ENCODE measurements around the gene ATXN7. TPM values are rescaled to one million over a fixed set of nuclear protein-coding genes. Genes with fewer than 3 reads are reported as not detected.
A peak's percentile ranks its signal among the peaks of the same experiment; 100 is the strongest.

Gene ATXN7
- total RNA-seq, 3 donors from 2014 or later (not counting 1 experiment from before 2014, with no cell fraction given), result 126 to 176 (median 146) TPM

GRCh38 chr3:63864008-63864964 lies 619 bp downstream of the ATXN7 start:
- DNase-seq (peak; percentile 33 to 60), ATAC-seq (peak; percentile 53 to 59 (median 55))
- H3K36me3 ChIP-seq (ENCODE audit: control insufficient read depth, insufficient read depth, low read length), result peaks cover 2% of the 10 kb centered on the region
- Mint-ChIP-seq H3K27ac (peak overlapping the region; percentile 89 to 90), H3K36me3 (no peaks in the 10 kb centered on the region), H3K9me3 (no peaks in the 10 kb centered on the region), H3K4me3 (peak overlapping the region; percentile 93), H3K27me3 (ENCODE audit: low read depth in 2 of 2) (no peaks in the 10 kb centered on the region), H3K4me1 (peaks cover 47 to 49% of the 10 kb centered on the region in 2 donors)
- WGBS (ENCODE audit: insufficient coverage), result under 1% methylated on average over 93 of the region's 93 CpGs
- H3K27me3 ChIP-seq (ENCODE audit: control insufficient read depth, insufficient read depth, low read length), result no peaks in the 10 kb centered on the region
- intact Hi-C loops (cut with micrococcal nuclease), result loop anchor here (1.0 to 5.0 kb wide), 2 partner anchors 48 to 158 kb away; partner anchors contain the start of genes PSMD6 and SCAANT1
- peaks cover 17% of the 10 kb centered on the region for H3K4me1 ChIP-seq (ENCODE audit: control insufficient read depth, insufficient read depth, low read length)
- no peak for TF ChIP-seq CTCF (IDR thresholded peaks at IDR 0.05)
- peak overlapping the region; percentile 65 for H3K27ac ChIP-seq (ENCODE audit: low read length)
- H3K4me3 ChIP-seq (ENCODE audit: low read length), result peak overlapping the region; percentile 61
- no peaks in the 10 kb centered on the region for H3K9me3 ChIP-seq (ENCODE audit: control insufficient read depth, insufficient read depth, low read length)

- peak overlapping the region; percentile 65 for H3K27ac ChIP-seq (ENCODE audit: low read length)
- Mint-ChIP-seq H3K9me3 (no peaks in the 10 kb centered on the region), H3K4me3 (peak overlapping the region; percentile 93), H3K27me3 (ENCODE audit: low read depth in 2 of 2) (no peaks in the 10 kb centered on the region), H3K27ac (peak overlapping the region; percentile 89 to 90), H3K36me3 (no peaks in the 10 kb centered on the region), H3K4me1 (peaks cover 42 to 44% of the 10 kb centered on the region in 2 donors)
- peaks cover 17% of the 10 kb centered on the region for H3K4me1 ChIP-seq (ENCODE audit: control insufficient read depth, insufficient read depth, low read length)
- H3K4me3 ChIP-seq (ENCODE audit: low read length), result peak overlapping the region; percentile 61
- 0% methylated on average over 2 of the region's 3 CpGs for WGBS (ENCODE audit: insufficient coverage)
- no peak for ATAC-seq
- DNase-seq, result no peak
- intact Hi-C loops (cut with micrococcal nuclease), result loop anchor here (1.0 to 5.0 kb wide), 2 partner anchors 47 to 157 kb away; partner anchors contain the start of genes PSMD6 and SCAANT1
- no peak for TF ChIP-seq CTCF (IDR thresholded peaks at IDR 0.05)
- no peaks in the 10 kb centered on the region for H3K27me3 ChIP-seq (ENCODE audit: control insufficient read depth, insufficient read depth, low read length)
- peaks cover 2% of the 10 kb centered on the region for H3K36me3 ChIP-seq (ENCODE audit: control insufficient read depth, insufficient read depth, low read length)
- H3K9me3 ChIP-seq (ENCODE audit: control insufficient read depth, insufficient read depth, low read length), result no peaks in the 10 kb centered on the region
Measured at GRCh38 chr3:63864965-63865327, 1.3 kb downstream of the ATXN7 start.

GRCh38 chr3:63867225-63867624 lies 3.6 kb downstream of the ATXN7 start:
- H3K4me1 ChIP-seq (ENCODE audit: control insufficient read depth, insufficient read depth, low read length), result peaks cover 17% of the 10 kb centered on the region

More at GRCh38 chr3:63867225-63867624, 3.6 kb downstream of the ATXN7 start:
- no peak for DNase-seq
- Mint-ChIP-seq H3K4me3 (no peak overlapping the region), H3K36me3 (no peaks in the 10 kb centered on the region), H3K27ac (peak overlapping the region in 1 of 2 donors; percentile 90), H3K4me1 (peaks cover 40% of the 10 kb centered on the region in 2 donors), H3K9me3 (no peaks in the 10 kb centered on the region), H3K27me3 (ENCODE audit: low read depth in 2 of 2) (no peaks in the 10 kb centered on the region)
- ATAC-seq, result no peak
- no peak for TF ChIP-seq CTCF (IDR thresholded peaks at IDR 0.05)
- H3K36me3 ChIP-seq (ENCODE audit: control insufficient read depth, insufficient read depth, low read length), result peaks cover 2% of the 10 kb centered on the region
- H3K27ac ChIP-seq (ENCODE audit: low read length), result no peak overlapping the region
- H3K4me3 ChIP-seq (ENCODE audit: low read length), result no peak overlapping the region
- H3K27me3 ChIP-seq (ENCODE audit: control insufficient read depth, insufficient read depth, low read length), result no peaks in the 10 kb centered on the region
- intact Hi-C loops (cut with micrococcal nuclease), result no loop called here
- WGBS (ENCODE audit: insufficient coverage), result 92% methylated on average over 1 of the region's 1 CpG
- no peaks in the 10 kb centered on the region for H3K9me3 ChIP-seq (ENCODE audit: control insufficient read depth, insufficient read depth, low read length)

Data from natural killer cell (primary cell).